A549 (cell line): ENCODE data around the gene ZBTB46. TPM values are rescaled to one million over a fixed set of nuclear protein-coding genes. Genes with fewer than 3 reads are reported as not detected.
"Not testable (repeated sequence)": the region's sequence is repeated elsewhere in the genome, so short reads cannot be mapped to it uniquely, and the experiment has no call there.

Experiments
- ATAC-seq, 2 experiments: fragments of 200-7000 bp in 1 of 2; fragments of >200 bp in 1 of 2; cut with Nextera tagmentation in 1 of 2; cut with Tn5 transposase in 1 of 2; 3 replicates each; pipeline versions ENCODE4 v1.8.0 to v1.9.1; 2018 to 2020; ENCODE audit warnings: mild to moderate bottlenecking in 1 of 2, moderate library complexity in 1 of 2
- CTCF ChIA-PET: fragments of 300-600 bp; sonication (Branson Sonifier 250); formaldehyde crosslinking; extraction: SDS; loops from one replicate; lab custom pipeline; 2021; ENCODE audit warnings: antibody characterized with exemption, inconsistent platforms; lab: Yijun Ruan, JAX
- POLR2A ChIA-PET: fragments of 350-600 bp; formaldehyde crosslinking; extraction: SDS; loops from one replicate; lab custom pipeline; 2021; ENCODE audit warnings: antibody characterized with exemption, inconsistent platforms; lab: Yijun Ruan, JAX
- DNase-seq, 2 experiments: peaks; one replicate each; pipeline versions ENCODE4 v3.0.0 to v3.0.0-alpha.2; 2011 to 2016; ENCODE audit warnings: low read depth in 1 of 2, low spot score in 1 of 2
- FAIRE-seq: peaks from 2 replicates; lab custom pipeline; 2011; peaks lifted over from hg19 to GRCh38; lab: Jason Lieb, UNC
- H3K27ac ChIP-seq, 2 experiments: fragments of >200 bp; sonication (Bioruptor Twin); formaldehyde crosslinking; 3 replicates each; pipeline ENCODE4 v1.5.1; 2016 to 2017
- H3K4me1 ChIP-seq: fragments of >200 bp; sonication (Bioruptor Twin); formaldehyde crosslinking; 3 replicates; pipeline ENCODE4 v1.6.1; 2016
- H3K4me2 ChIP-seq: fragments of >200 bp; sonication (Bioruptor Twin); formaldehyde crosslinking; 3 replicates; pipeline ENCODE4 v1.6.1; 2016
- H3K4me3 ChIP-seq: fragments of >200 bp; sonication (Bioruptor Twin); formaldehyde crosslinking; 3 replicates; pipeline ENCODE4 v1.5.1; 2016
- H3K9me3 ChIP-seq: fragments of >200 bp; sonication (Bioruptor Twin); formaldehyde crosslinking; 3 replicates; pipeline ENCODE4 v1.6.1; 2016
- BHLHE40 ChIP-seq: IDR thresholded peaks from 2 replicates; pipeline ENCODE4 v1.6.1; 2012; ENCODE audit warnings: low read depth, low read length, inconsistent platforms
- CBX8 ChIP-seq: fragments of 200-600 bp; sonication (generic); IDR thresholded peaks from 2 replicates; pipeline ENCODE4 v1.6.1; 2016
- CEBPB ChIP-seq, 2 experiments: fragments of >200 bp in 1 of 2; sonication (Bioruptor Twin) in 1 of 2; formaldehyde crosslinking in 1 of 2; IDR thresholded peaks; 2 replicates each; pipeline ENCODE4 v1.6.1; 2012 to 2016
- CHD2 ChIP-seq: fragments of 150-350 bp; IDR thresholded peaks from 2 replicates; pipeline ENCODE4 v1.6.1; 2014; ENCODE audit warnings: low read length; ENCODE audit not compliant: partially characterized antibody
- CHD4 ChIP-seq: fragments of 200-600 bp; sonication (generic); IDR thresholded peaks from 2 replicates; pipeline ENCODE4 v1.6.1; 2016; ENCODE audit warnings: antibody characterized with exemption, mild to moderate bottlenecking, borderline replicate concordance
- CTCF ChIP-seq: fragments of >200 bp; sonication (Bioruptor Twin); formaldehyde crosslinking; IDR thresholded peaks from 3 replicates; pipeline ENCODE4 v1.5.1; 2016
- EHMT2 ChIP-seq: fragments of 200-600 bp; sonication (generic); IDR thresholded peaks from 2 replicates; pipeline ENCODE4 v1.6.1; 2016; ENCODE audit warnings: antibody characterized with exemption, low read depth, mild to moderate bottlenecking, moderate library complexity
- FOSB ChIP-seq: fragments of 250-450 bp; sonication (Bioruptor Pico); IDR thresholded peaks from 2 replicates; pipeline ENCODE4 v1.5.0; 2020; ENCODE audit warnings: mild to moderate bottlenecking, moderate library complexity
- FOXS1 ChIP-seq: fragments of 250-450 bp; sonication (Bioruptor Pico); IDR thresholded peaks from 2 replicates; pipeline ENCODE4 v1.5.0; 2020; ENCODE audit warnings: mild to moderate bottlenecking, moderate library complexity
- HDAC2 ChIP-seq: fragments of 200-600 bp; sonication (generic); IDR thresholded peaks from 2 replicates; pipeline ENCODE4 v1.6.1; 2016
- HOXB13 ChIP-seq: fragments of 250-450 bp; sonication (Bioruptor Pico); IDR thresholded peaks from 2 replicates; pipeline ENCODE4 v1.5.0; 2020; ENCODE audit warnings: low read depth, mild to moderate bottlenecking, moderate library complexity
- NR3C1 ChIP-seq: fragments of >200 bp; sonication (Bioruptor Twin); formaldehyde crosslinking; IDR thresholded peaks from 3 replicates; pipeline ENCODE4 v1.6.1; 2017
- PHF8 ChIP-seq: fragments of 200-600 bp; sonication (generic); IDR thresholded peaks from 2 replicates; pipeline ENCODE4 v1.6.1; 2016; ENCODE audit warnings: low read depth, mild to moderate bottlenecking, antibody characterized with exemption, moderate library complexity, borderline replicate concordance
- POLR2A ChIP-seq: IDR thresholded peaks from 2 replicates; pipeline ENCODE4 v1.6.1; 2012; ENCODE audit warnings: mild to moderate bottlenecking, low read length
- RAD21 ChIP-seq, 2 experiments: fragments of >200 bp in 1 of 2; sonication (Bioruptor Twin) in 1 of 2; formaldehyde crosslinking in 1 of 2; IDR thresholded peaks in 1 of 2; conservative IDR thresholded peaks in 1 of 2; 2 replicates in 1 of 2; 3 replicates in 1 of 2; pipeline ENCODE4 v1.6.1; 2012 to 2018; ENCODE audit warnings: inconsistent platforms in 1 of 2
- RARB ChIP-seq: fragments of 250-450 bp; sonication (Bioruptor Pico); IDR thresholded peaks from 2 replicates; pipeline ENCODE4 v1.8.0; 2021; ENCODE audit warnings: mild to moderate bottlenecking, moderate library complexity
- REST ChIP-seq: fragments of 200-600 bp; sonication (generic); IDR thresholded peaks from 2 replicates; pipeline ENCODE4 v1.6.1; 2016; ENCODE audit warnings: antibody characterized with exemption, mild to moderate bottlenecking, moderate library complexity
- RNF2 ChIP-seq: fragments of 200-600 bp; sonication (generic); IDR thresholded peaks from 2 replicates; pipeline ENCODE4 v1.6.1; 2016; ENCODE audit warnings: low read depth, mild to moderate bottlenecking, antibody characterized with exemption, moderate library complexity, borderline replicate concordance
- SREBF2 ChIP-seq: fragments of 450-650 bp; IDR thresholded peaks from 2 replicates; pipeline ENCODE4 v1.6.1; 2014; ENCODE audit warnings: mild to moderate bottlenecking, moderate library complexity
- TP53 ChIP-seq: fragments of 250-450 bp; sonication (Bioruptor Pico); IDR thresholded peaks from 2 replicates; pipeline ENCODE4 v1.5.0; 2021; ENCODE audit warnings: mild to moderate bottlenecking, moderate library complexity
- WGBS: methylation state at CpG from one replicate; pipeline ENCODE4 v1.1.6; 2017; ENCODE audit errors: missing lambda C conversion rate; 5-methylcytosine and 5-hydroxymethylcytosine counted together
- polyA plus RNA-seq, 4 experiments: library from polyadenylated mRNA; depleted of rRNA in 3 of 4; stranded (reverse); fragments of >200 nt; fragmentation: RNase III in 1 of 4; extraction: RNeasy Plus Mini Kit Qiagen cat#74134 plus additional on column Dnase treatment in 1 of 4; gene quantifications; 2 replicates in 3 of 4; 3 replicates in 1 of 4; pipeline ENCODE4 v1.2.3, GENCODE V29; 2011 to 2017

The ZBTB46 gene
- polyA plus RNA-seq, 2 of the 4 experiments (the other 2 are of a cell fraction): 0.17 to 0.43 TPM

- CTCF ChIA-PET, H3K4me1 ChIP-seq, H3K4me3 ChIP-seq, DNase-seq, FAIRE-seq, ATAC-seq, H3K4me2 ChIP-seq, H3K9me3 ChIP-seq, POLR2A ChIA-PET, H3K27ac ChIP-seq: not testable (repeated sequence)
- WGBS: 55% methylated on average over 3 of the region's 3 CpGs
Observed at GRCh38 chr20:63797175-63797574, 33.9 kb downstream of the ZBTB46 start.

GRCh38 chr20:63795178-63795830, 35.8 kb downstream of the ZBTB46 start:
- no peak for DNase-seq
- no peak for FAIRE-seq
- ATAC-seq: peak in 1 of 2 experiments; percentile 33; a peak in 1 of 6 replicates
- no peaks in the 10 kb centered on the region for H3K4me1 ChIP-seq
- no peaks in the 10 kb centered on the region for H3K9me3 ChIP-seq
- no peak overlapping the region; the same call in 2 of the 3 replicates for H3K4me2 ChIP-seq
- ChIA-PET CTCF (interaction anchor here (0.6 to 2.7 kb wide), 18 partner anchors 10 to 257 kb away, joined by 3 to 35 read pairs (median 3); partner anchors contain the start of genes ARFRP1, PTK6 and ZGPAT), POLR2A (no interaction called here)
- no peak overlapping the region for H3K4me3 ChIP-seq
- TF ChIP-seq NR3C1 (no peak), CTCF (no peak), SREBF2 (no peak), RAD21 (conservative IDR thresholded peaks at IDR 0.05 in 1 of 2, IDR thresholded peaks at IDR 0.05 in 1 of 2) (no peak), EHMT2 (no peak), FOXS1 (CRISPR knock-in tag) (no peak), PHF8 (no peak), RNF2 (no peak), POLR2A (no peak)
- H3K27ac ChIP-seq: no peak overlapping the region
- 86% methylated on average over 22 of the region's 30 CpGs for WGBS

GRCh38 chr20:63794614-63795013, 36.5 kb downstream of the ZBTB46 start:
- Histone ChIP-seq H3K4me3 (no peak overlapping the region), H3K27ac (no peak overlapping the region)
- CTCF ChIA-PET: interaction anchor here (0.7 to 2.7 kb wide), 7 partner anchors 10 to 256 kb away, joined by 3 to 35 read pairs (median 6); partner anchors contain the start of gene PTK6
- TF ChIP-seq FOSB (CRISPR knock-in tag) (no peak), RARB (CRISPR knock-in tag) (no peak), CHD2 (no peak), RAD21 (conservative IDR thresholded peaks at IDR 0.05 in 1 of 2, IDR thresholded peaks at IDR 0.05 in 1 of 2) (no peak)
- TF ChIP-seq, all 56 proteins: peak for 0
- 60% methylated on average over 13 of the region's 14 CpGs for WGBS
- H3K4me1 ChIP-seq: no peaks in the 10 kb centered on the region
- POLR2A ChIA-PET: no interaction called here
- FAIRE-seq: no peak
- H3K9me3 ChIP-seq: no peaks in the 10 kb centered on the region
- H3K4me2 ChIP-seq: no peak overlapping the region
- no peak for DNase-seq
- ATAC-seq: no peak

GRCh38 chr20:63792866-63793265, 38.2 kb downstream of the ZBTB46 start:
- no peak for DNase-seq
- H3K4me3 ChIP-seq: no peak overlapping the region
- POLR2A ChIA-PET: no interaction called here
- 85% methylated on average over 20 of the region's 20 CpGs for WGBS
- H3K4me2 ChIP-seq: no peak overlapping the region
- no peak for ATAC-seq
- H3K27ac ChIP-seq: no peak overlapping the region
- FAIRE-seq: no peak
- H3K9me3 ChIP-seq: no peaks in the 10 kb centered on the region
- TF ChIP-seq CHD2: no peak
- CTCF ChIA-PET: interaction anchor here (0.6 to 1.9 kb wide), 4 partner anchors 9 to 327 kb away, joined by 3 to 5 read pairs (median 4); no protein-coding TSS in a partner anchor
- H3K4me1 ChIP-seq: no peaks in the 10 kb centered on the region

GRCh38 chr20:63791497-63792156, 39.4 kb downstream of the ZBTB46 start:
- H3K27ac ChIP-seq: no peak overlapping the region
- TF ChIP-seq RARB (CRISPR knock-in tag) (no peak), RNF2 (no peak), CBX8 (no peak), NR3C1 (no peak), REST (no peak), HDAC2 (no peak), CHD4 (no peak), TP53 (CRISPR knock-in tag) (no peak), BHLHE40 (no peak), CEBPB (IDR thresholded peaks at IDR 0.05) (no peak), HOXB13 (CRISPR knock-in tag) (no peak)
- TF ChIP-seq, all 56 proteins: peak for 0
- no peak overlapping the region for H3K4me3 ChIP-seq
- DNase-seq (no peak), ATAC-seq (no peak), FAIRE-seq (no peak)
- CTCF ChIA-PET: interaction anchor here (0.7 to 1.9 kb wide), 5 partner anchors 10 to 176 kb away, joined by 3 to 4 read pairs (median 3); no protein-coding TSS in a partner anchor
- H3K9me3 ChIP-seq: no peaks in the 10 kb centered on the region
- no peak overlapping the region for H3K4me2 ChIP-seq
- WGBS: 74% methylated on average over 23 of the region's 23 CpGs
- POLR2A ChIA-PET: no interaction called here
- no peaks in the 10 kb centered on the region for H3K4me1 ChIP-seq
